ENCODE results near the gene COL19A1.

The COL19A1 gene

GRCh38 chr6:70221715-70222438 lies 355.5 kb downstream of the COL19A1 start:
- H3K36me3 ChIP-seq (ENCODE audit: control insufficient read depth in 5 of 5, insufficient read depth in 5 of 5, low read length in 5 of 5), result no peaks in the 10 kb centered on the region
- H3K27me3 ChIP-seq (ENCODE audit: control insufficient read depth in 5 of 5, insufficient read depth in 4 of 5, low read length in 5 of 5), result peaks cover 0 to 1% (median 0%) of the 10 kb centered on the region in 5 donors
- H3K9ac ChIP-seq (ENCODE audit: low read length in 5 of 5), result no peak overlapping the region
- peaks cover 0 to 13% (median 4%) of the 10 kb centered on the region in 5 donors for H3K4me1 ChIP-seq (ENCODE audit: control insufficient read depth in 5 of 5, insufficient read depth in 5 of 5, low read length in 5 of 5)
- no peak overlapping the region for H3K4me3 ChIP-seq (ENCODE audit: low read depth in 1 of 5, low read length in 5 of 5)
- H3K27ac ChIP-seq (ENCODE audit: low read depth, low read length), result no peak overlapping the region
- H3K9me3 ChIP-seq (ENCODE audit: control insufficient read depth in 5 of 5, low read length in 5 of 5), result no peaks in the 10 kb centered on the region

DNA sequence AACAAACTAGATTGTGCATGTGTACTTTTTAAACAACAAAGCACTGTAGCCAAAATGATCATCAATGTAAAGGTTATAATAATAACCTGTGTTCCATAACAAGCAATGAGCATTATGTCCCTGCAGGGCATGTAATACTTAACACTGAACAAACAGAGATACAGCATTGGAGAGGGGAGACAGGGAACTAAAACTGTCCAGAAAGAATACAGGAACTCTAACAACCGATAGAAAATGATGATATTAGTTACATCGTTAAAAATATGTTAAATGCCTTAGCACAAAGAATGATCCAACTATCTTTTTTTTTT lies 356.0 kb downstream of the COL19A1 start:
- H3K9me3 ChIP-seq (ENCODE audit: control insufficient read depth in 5 of 5, low read length in 5 of 5), result no peaks in the 10 kb centered on the region
- no peaks in the 10 kb centered on the region for H3K27me3 ChIP-seq (ENCODE audit: control insufficient read depth in 5 of 5, insufficient read depth in 4 of 5, low read length in 5 of 5)
- H3K9ac ChIP-seq (ENCODE audit: low read length in 5 of 5), result no peak overlapping the region
- H3K36me3 ChIP-seq (ENCODE audit: control insufficient read depth in 5 of 5, insufficient read depth in 5 of 5, low read length in 5 of 5), result no peaks in the 10 kb centered on the region
- no peak overlapping the region for H3K4me3 ChIP-seq (ENCODE audit: low read depth in 1 of 5, low read length in 5 of 5)
- H3K27ac ChIP-seq (ENCODE audit: low read depth, low read length), result no peak overlapping the region
- peaks cover 0 to 13% (median 4%) of the 10 kb centered on the region in 5 donors for H3K4me1 ChIP-seq (ENCODE audit: control insufficient read depth in 5 of 5, insufficient read depth in 5 of 5, low read length in 5 of 5)

GRCh38 chr6:70225055-70225454 lies 358.7 kb downstream of the COL19A1 start:
- Histone ChIP-seq H3K27ac (ENCODE audit: low read depth, low read length) (no peak overlapping the region), H3K27me3 (ENCODE audit: control insufficient read depth in 5 of 5, insufficient read depth in 4 of 5, low read length in 5 of 5) (no peaks in the 10 kb centered on the region), H3K9me3 (ENCODE audit: control insufficient read depth in 5 of 5, low read length in 5 of 5) (no peaks in the 10 kb centered on the region), H3K36me3 (ENCODE audit: control insufficient read depth in 5 of 5, insufficient read depth in 5 of 5, low read length in 5 of 5) (no peaks in the 10 kb centered on the region), H3K9ac (ENCODE audit: low read length in 5 of 5) (no peak overlapping the region), H3K4me1 (ENCODE audit: control insufficient read depth in 5 of 5, insufficient read depth in 5 of 5, low read length in 5 of 5) (peaks cover 0 to 13% (median 4%) of the 10 kb centered on the region in 5 donors), H3K4me3 (ENCODE audit: low read depth in 1 of 5, low read length in 5 of 5) (no peak overlapping the region)

- Histone ChIP-seq H3K27me3 (ENCODE audit: control insufficient read depth in 5 of 5, insufficient read depth in 4 of 5, low read length in 5 of 5) (no peaks in the 10 kb centered on the region), H3K4me1 (ENCODE audit: control insufficient read depth in 5 of 5, insufficient read depth in 5 of 5, low read length in 5 of 5) (no peaks in the 10 kb centered on the region), H3K27ac (ENCODE audit: low read depth, low read length) (no peak overlapping the region), H3K4me3 (ENCODE audit: low read depth in 1 of 5, low read length in 5 of 5) (no peak overlapping the region), H3K36me3 (ENCODE audit: control insufficient read depth in 5 of 5, insufficient read depth in 5 of 5, low read length in 5 of 5) (no peaks in the 10 kb centered on the region), H3K9ac (ENCODE audit: low read length in 5 of 5) (no peak overlapping the region), H3K9me3 (ENCODE audit: control insufficient read depth in 5 of 5, low read length in 5 of 5) (no peaks in the 10 kb centered on the region)
These were observed 365.0 kb downstream of the COL19A1 start for GRCh38 chr6:70231311-70231710.

DNA sequence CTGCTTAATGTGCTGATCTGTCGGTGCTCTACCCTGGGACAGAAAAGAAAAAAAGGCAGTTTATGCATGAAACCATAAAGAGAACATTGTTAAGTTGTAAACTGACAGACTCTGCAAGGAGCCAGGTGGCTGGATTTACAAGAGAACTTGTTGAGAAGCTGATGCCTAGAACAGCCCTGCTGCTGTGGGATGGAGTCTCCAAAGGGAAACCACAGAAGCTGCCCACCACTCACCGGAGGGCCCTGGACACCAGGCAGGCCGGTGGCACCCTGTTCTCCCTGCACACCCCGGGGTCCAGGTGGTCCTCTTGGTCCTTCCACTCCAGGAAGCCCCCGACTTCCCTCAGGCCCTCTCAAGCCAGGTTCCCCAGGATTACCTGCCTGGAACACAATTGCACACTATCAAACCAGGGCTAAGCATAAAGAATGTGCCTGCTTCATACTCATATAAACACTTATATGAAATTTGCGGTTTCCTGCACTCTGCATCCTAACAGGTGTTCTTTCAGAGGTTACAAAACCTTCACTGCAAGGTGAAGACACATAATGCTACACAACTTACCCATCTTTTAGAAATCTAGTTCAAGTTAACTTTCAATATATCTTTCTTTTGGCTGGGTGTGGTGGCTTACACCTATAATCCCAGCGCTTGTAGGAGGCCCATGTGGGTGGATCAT lies 368.3 kb downstream of the COL19A1 start:
- H3K27ac ChIP-seq (ENCODE audit: low read depth, low read length), result no peak overlapping the region
- no peaks in the 10 kb centered on the region for H3K27me3 ChIP-seq (ENCODE audit: control insufficient read depth in 5 of 5, insufficient read depth in 4 of 5, low read length in 5 of 5)
- H3K9me3 ChIP-seq (ENCODE audit: control insufficient read depth in 5 of 5, low read length in 5 of 5), result no peaks in the 10 kb centered on the region
- no peak overlapping the region for H3K9ac ChIP-seq (ENCODE audit: low read length in 5 of 5)
- H3K4me1 ChIP-seq (ENCODE audit: control insufficient read depth in 5 of 5, insufficient read depth in 5 of 5, low read length in 5 of 5), result no peaks in the 10 kb centered on the region
- no peak overlapping the region for H3K4me3 ChIP-seq (ENCODE audit: low read depth in 1 of 5, low read length in 5 of 5)
- no peaks in the 10 kb centered on the region for H3K36me3 ChIP-seq (ENCODE audit: control insufficient read depth in 5 of 5, insufficient read depth in 5 of 5, low read length in 5 of 5)

DNA sequence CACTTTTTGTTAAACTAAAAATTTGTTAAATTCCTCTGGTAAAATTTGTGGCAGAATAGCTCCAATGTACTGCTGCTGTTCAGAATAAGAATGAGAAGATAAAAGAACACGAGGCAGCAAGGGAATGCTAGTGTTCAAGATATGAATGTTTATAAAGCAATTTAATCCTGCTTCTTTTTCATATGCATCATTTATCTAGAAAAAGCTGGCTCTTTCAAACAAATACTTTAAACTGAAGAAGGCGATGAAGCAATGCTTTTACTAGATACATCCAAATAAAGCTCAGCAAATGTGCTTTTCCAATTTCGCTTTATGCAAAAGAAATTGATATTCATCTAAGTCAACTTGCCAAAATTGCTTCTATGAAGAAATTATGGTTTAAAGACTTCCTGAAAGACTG lies 370.0 kb downstream of the COL19A1 start:
- Histone ChIP-seq H3K9me3 (ENCODE audit: control insufficient read depth in 5 of 5, low read length in 5 of 5) (no peaks in the 10 kb centered on the region), H3K36me3 (ENCODE audit: control insufficient read depth in 5 of 5, insufficient read depth in 5 of 5, low read length in 5 of 5) (no peaks in the 10 kb centered on the region), H3K4me1 (ENCODE audit: control insufficient read depth in 5 of 5, insufficient read depth in 5 of 5, low read length in 5 of 5) (no peaks in the 10 kb centered on the region), H3K9ac (ENCODE audit: low read length in 5 of 5) (no peak overlapping the region), H3K27ac (ENCODE audit: low read depth, low read length) (no peak overlapping the region), H3K4me3 (ENCODE audit: low read depth in 1 of 5, low read length in 5 of 5) (no peak overlapping the region), H3K27me3 (ENCODE audit: control insufficient read depth in 5 of 5, insufficient read depth in 4 of 5, low read length in 5 of 5) (no peaks in the 10 kb centered on the region)

- H3K36me3 ChIP-seq (ENCODE audit: control insufficient read depth in 5 of 5, insufficient read depth in 5 of 5, low read length in 5 of 5), result no peaks in the 10 kb centered on the region
- H3K27me3 ChIP-seq (ENCODE audit: control insufficient read depth in 5 of 5, insufficient read depth in 4 of 5, low read length in 5 of 5), result no peaks in the 10 kb centered on the region
- H3K4me3 ChIP-seq (ENCODE audit: low read depth in 1 of 5, low read length in 5 of 5), result no peak overlapping the region
- H3K4me1 ChIP-seq (ENCODE audit: control insufficient read depth in 5 of 5, insufficient read depth in 5 of 5, low read length in 5 of 5), result no peaks in the 10 kb centered on the region
- H3K9ac ChIP-seq (ENCODE audit: low read length in 5 of 5), result no peak overlapping the region
- no peaks in the 10 kb centered on the region for H3K9me3 ChIP-seq (ENCODE audit: control insufficient read depth in 5 of 5, low read length in 5 of 5)
- no peak overlapping the region for H3K27ac ChIP-seq (ENCODE audit: low read depth, low read length)
These were observed 374.7 kb downstream of the COL19A1 start for GRCh38 chr6:70241031-70241430.

DNA sequence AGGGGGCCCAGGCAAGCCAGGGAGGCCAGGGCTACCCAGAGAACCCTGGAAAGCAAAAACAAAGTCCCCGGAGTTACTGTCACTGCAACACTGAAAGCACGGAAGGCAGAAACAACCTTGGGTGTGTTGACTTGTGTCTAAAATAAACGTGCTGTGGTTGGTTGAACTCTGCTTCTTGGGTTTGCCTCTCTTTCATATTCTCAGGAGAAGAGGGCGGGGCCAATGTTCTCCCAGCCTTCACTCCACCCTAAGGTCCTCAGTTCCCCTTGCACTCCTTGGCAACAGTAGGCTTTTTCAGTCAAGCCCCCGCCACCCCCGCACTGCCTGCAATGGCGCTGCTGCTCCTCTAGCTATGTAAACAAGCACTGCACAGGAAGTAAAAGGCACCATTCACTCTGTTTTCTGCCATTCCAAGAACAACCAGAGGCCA lies 375.6 kb downstream of the COL19A1 start:
- Histone ChIP-seq H3K4me1 (ENCODE audit: control insufficient read depth in 5 of 5, insufficient read depth in 5 of 5, low read length in 5 of 5) (no peaks in the 10 kb centered on the region), H3K36me3 (ENCODE audit: control insufficient read depth in 5 of 5, insufficient read depth in 5 of 5, low read length in 5 of 5) (no peaks in the 10 kb centered on the region), H3K9ac (ENCODE audit: low read length in 5 of 5) (no peak overlapping the region), H3K9me3 (ENCODE audit: control insufficient read depth in 5 of 5, low read length in 5 of 5) (no peaks in the 10 kb centered on the region), H3K27ac (ENCODE audit: low read depth, low read length) (no peak overlapping the region), H3K27me3 (ENCODE audit: control insufficient read depth in 5 of 5, insufficient read depth in 4 of 5, low read length in 5 of 5) (no peaks in the 10 kb centered on the region), H3K4me3 (ENCODE audit: low read depth in 1 of 5, low read length in 5 of 5) (no peak overlapping the region)

DNA sequence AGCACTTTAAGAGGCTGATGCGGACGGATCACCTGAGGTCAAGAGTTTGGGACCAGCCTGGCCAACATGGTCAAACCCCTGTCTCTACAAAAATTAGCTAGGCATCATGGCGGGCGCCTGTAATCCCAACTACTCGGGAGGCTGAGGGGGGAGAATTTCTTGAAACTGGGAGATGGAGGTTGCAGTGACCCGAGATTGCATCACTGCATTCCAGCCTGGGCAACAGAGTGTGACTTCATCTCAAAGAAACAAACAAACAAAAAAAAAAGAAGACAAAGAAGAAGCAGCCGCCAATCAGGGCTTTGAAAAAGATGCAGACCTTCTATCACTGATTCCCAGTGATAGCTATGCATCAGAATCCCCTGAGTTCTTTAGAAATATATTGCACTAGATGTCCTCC lies 379.8 kb downstream of the COL19A1 start:
- no peaks in the 10 kb centered on the region for H3K27me3 ChIP-seq (ENCODE audit: control insufficient read depth in 5 of 5, insufficient read depth in 4 of 5, low read length in 5 of 5)
- H3K4me1 ChIP-seq (ENCODE audit: control insufficient read depth in 5 of 5, insufficient read depth in 5 of 5, low read length in 5 of 5), result no peaks in the 10 kb centered on the region
- no peaks in the 10 kb centered on the region for H3K36me3 ChIP-seq (ENCODE audit: control insufficient read depth in 5 of 5, insufficient read depth in 5 of 5, low read length in 5 of 5)
- no peaks in the 10 kb centered on the region for H3K9me3 ChIP-seq (ENCODE audit: control insufficient read depth in 5 of 5, low read length in 5 of 5)
- H3K9ac ChIP-seq (ENCODE audit: low read length in 5 of 5), result no peak overlapping the region
- H3K4me3 ChIP-seq (ENCODE audit: low read depth in 1 of 5, low read length in 5 of 5), result no peak overlapping the region
- no peak overlapping the region for H3K27ac ChIP-seq (ENCODE audit: low read depth, low read length)

GRCh38 chr6:70252604-70253003 lies 386.2 kb downstream of the COL19A1 start:
- no peaks in the 10 kb centered on the region for H3K4me1 ChIP-seq (ENCODE audit: control insufficient read depth in 5 of 5, insufficient read depth in 5 of 5, low read length in 5 of 5)
- H3K9ac ChIP-seq (ENCODE audit: low read length in 5 of 5), result no peak overlapping the region
- H3K27me3 ChIP-seq (ENCODE audit: control insufficient read depth in 5 of 5, insufficient read depth in 4 of 5, low read length in 5 of 5), result no peaks in the 10 kb centered on the region
- H3K27ac ChIP-seq (ENCODE audit: low read depth, low read length), result no peak overlapping the region
- no peaks in the 10 kb centered on the region for H3K36me3 ChIP-seq (ENCODE audit: control insufficient read depth in 5 of 5, insufficient read depth in 5 of 5, low read length in 5 of 5)
- no peaks in the 10 kb centered on the region for H3K9me3 ChIP-seq (ENCODE audit: control insufficient read depth in 5 of 5, low read length in 5 of 5)
- no peak overlapping the region for H3K4me3 ChIP-seq (ENCODE audit: low read depth in 1 of 5, low read length in 5 of 5)
